Neural crest cell (in vitro differentiated cells): Measurements from ENCODE around the gene CHRNA1. TPM values are rescaled to one million over a fixed set of nuclear protein-coding genes. Genes with fewer than 3 reads are reported as not detected.

Experiments used
- DNase-seq: peaks from one replicate; pipeline ENCODE4 v3.0.0; 2021; ENCODE audit warnings: low read depth, mixed read lengths, low spot score
- H3K27ac Mint-ChIP-seq: one replicate; pipeline ENCODE4 v1.8.0; 2021; ENCODE audit warnings: mild to moderate bottlenecking, mixed read lengths; ENCODE audit not compliant: unreplicated experiment
- H3K27me3 Mint-ChIP-seq: 2 replicates; pipeline ENCODE4 v1.8.0; 2021; ENCODE audit warnings: low read depth, mild to moderate bottlenecking, mixed read lengths
- H3K36me3 Mint-ChIP-seq: 2 replicates; pipeline ENCODE4 v1.8.0; 2021; ENCODE audit warnings: low read depth, mild to moderate bottlenecking, mixed read lengths
- H3K4me1 Mint-ChIP-seq: 2 replicates; pipeline ENCODE4 v1.8.0; 2021; ENCODE audit warnings: mixed read lengths
- H3K4me3 Mint-ChIP-seq: one replicate; pipeline ENCODE4 v1.8.0; 2021; ENCODE audit warnings: mild to moderate bottlenecking, mixed read lengths
- H3K9me3 Mint-ChIP-seq: 2 replicates; pipeline ENCODE4 v1.8.0; 2021; ENCODE audit warnings: mixed read lengths
- total RNA-seq: library from RNA; stranded (reverse); gene quantifications from 2 replicates; pipeline ENCODE4 v1.2.1, GENCODE V29; 2021
- TF ChIP-seq, protein P1 (sequence below): fragments of 200-600 bp; sonication (generic); conservative IDR thresholded peaks from 2 replicates; pipeline ENCODE4 v1.5.0; 2021; ENCODE audit warnings: antibody characterized with exemption, mild to moderate bottlenecking

The CHRNA1 gene
- total RNA-seq, 1 donor from 2014 or later, result not detected

DNA sequence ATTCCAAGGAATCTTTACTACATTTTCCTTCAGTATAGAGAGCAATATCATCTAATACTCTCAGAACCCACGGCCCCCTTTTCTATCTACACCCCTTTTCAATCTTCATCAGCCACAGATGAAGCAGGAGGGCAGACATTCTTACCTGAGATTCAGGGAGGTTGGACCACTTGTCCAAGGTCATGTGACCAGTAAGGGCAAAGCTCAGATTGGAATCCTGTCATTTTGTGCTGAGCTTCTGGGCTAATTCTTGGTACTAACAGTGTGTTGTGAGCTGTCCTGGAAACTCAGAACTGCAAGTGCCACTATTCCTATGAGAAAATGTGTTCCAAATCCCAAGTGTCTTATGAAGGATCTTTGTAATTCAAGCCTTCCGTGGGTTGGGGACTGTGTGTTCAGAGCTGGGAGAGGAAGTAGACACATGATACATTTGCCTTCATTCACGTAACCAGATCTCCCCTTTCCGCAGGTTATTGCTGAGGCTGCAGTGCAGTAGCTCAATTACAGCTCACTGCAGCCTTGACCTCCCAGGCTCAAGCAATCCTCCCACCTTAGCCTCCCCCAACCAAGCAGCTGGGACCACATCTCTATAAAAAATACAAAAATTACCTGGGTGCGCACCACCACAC lies 3.3 kb downstream of the CHRNA1 start:
- Mint-ChIP-seq H3K4me3 (no peak overlapping the region), H3K9me3 (no peaks in the 10 kb centered on the region), H3K27me3 (no peaks in the 10 kb centered on the region), H3K27ac (no peak overlapping the region), H3K4me1 (peaks cover 18% of the 10 kb centered on the region), H3K36me3 (no peaks in the 10 kb centered on the region)
- no peak for DNase-seq
- TF ChIP-seq, protein P1, sequence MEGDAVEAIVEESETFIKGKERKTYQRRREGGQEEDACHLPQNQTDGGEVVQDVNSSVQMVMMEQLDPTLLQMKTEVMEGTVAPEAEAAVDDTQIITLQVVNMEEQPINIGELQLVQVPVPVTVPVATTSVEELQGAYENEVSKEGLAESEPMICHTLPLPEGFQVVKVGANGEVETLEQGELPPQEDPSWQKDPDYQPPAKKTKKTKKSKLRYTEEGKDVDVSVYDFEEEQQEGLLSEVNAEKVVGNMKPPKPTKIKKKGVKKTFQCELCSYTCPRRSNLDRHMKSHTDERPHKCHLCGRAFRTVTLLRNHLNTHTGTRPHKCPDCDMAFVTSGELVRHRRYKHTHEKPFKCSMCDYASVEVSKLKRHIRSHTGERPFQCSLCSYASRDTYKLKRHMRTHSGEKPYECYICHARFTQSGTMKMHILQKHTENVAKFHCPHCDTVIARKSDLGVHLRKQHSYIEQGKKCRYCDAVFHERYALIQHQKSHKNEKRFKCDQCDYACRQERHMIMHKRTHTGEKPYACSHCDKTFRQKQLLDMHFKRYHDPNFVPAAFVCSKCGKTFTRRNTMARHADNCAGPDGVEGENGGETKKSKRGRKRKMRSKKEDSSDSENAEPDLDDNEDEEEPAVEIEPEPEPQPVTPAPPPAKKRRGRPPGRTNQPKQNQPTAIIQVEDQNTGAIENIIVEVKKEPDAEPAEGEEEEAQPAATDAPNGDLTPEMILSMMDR, result no peak

DNA sequence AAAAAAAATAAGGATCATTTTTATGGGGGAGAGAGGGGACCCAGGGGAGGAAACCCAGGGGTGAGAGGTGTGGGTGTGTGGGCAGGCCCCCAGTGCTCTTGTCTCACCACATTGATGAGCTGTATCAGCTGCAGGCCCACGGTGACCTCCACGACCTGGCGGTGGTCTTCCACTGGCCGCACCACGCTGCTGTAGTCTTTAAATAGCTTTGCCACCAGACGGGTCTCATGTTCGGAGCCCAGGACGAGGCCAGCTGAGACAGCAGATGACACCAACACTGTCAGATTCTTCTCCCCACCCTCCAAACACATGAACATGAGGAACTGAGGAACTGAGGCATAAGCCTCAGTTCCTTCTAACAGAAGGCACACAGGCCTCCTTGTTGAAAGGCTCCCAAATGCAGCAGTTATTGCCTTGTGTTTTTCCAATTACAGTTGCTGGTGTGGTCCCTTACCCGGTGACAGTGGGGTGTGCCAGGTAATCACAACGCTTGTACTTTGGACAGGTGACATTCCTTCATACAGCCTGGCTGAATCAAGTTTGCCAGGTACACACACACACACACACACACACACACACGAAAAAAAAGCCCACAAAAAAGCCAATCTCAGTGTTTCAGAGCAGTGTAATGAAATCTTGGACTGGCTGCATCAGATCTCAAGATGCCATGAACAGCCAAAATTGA lies 4.7 kb downstream of the CHRNA1 start:
- TF ChIP-seq, protein P1, result no peak
- Mint-ChIP-seq H3K9me3 (no peaks in the 10 kb centered on the region), H3K4me3 (no peak overlapping the region), H3K36me3 (no peaks in the 10 kb centered on the region), H3K27ac (no peak overlapping the region), H3K27me3 (no peaks in the 10 kb centered on the region), H3K4me1 (peaks cover 18% of the 10 kb centered on the region)
- DNase-seq, result no peak

DNA sequence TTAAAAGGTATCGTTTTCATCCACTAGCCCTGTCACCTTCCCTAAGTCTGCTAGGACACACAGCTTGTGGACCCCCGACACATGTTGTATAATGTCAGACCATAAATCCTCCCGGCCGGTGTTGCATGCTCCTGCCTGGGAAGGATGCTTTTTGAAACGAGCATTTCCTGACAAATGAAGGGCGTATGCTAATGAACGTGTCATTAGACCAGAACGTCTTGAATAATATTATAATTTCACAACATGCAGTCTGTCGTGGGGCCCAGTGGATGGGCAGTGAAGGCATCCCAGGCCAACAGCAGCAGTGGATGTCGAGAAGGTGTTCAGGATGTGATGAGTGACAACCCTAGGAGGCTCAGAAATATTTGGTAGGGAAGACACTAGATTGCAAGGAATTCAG lies 7.5 kb downstream of the CHRNA1 start:
- Mint-ChIP-seq H3K27ac (no peak overlapping the region), H3K4me3 (no peak overlapping the region), H3K4me1 (peaks cover 3% of the 10 kb centered on the region), H3K36me3 (no peaks in the 10 kb centered on the region), H3K9me3 (no peaks in the 10 kb centered on the region), H3K27me3 (no peaks in the 10 kb centered on the region)
- no peak for DNase-seq
- TF ChIP-seq, protein P1, result no peak

DNA sequence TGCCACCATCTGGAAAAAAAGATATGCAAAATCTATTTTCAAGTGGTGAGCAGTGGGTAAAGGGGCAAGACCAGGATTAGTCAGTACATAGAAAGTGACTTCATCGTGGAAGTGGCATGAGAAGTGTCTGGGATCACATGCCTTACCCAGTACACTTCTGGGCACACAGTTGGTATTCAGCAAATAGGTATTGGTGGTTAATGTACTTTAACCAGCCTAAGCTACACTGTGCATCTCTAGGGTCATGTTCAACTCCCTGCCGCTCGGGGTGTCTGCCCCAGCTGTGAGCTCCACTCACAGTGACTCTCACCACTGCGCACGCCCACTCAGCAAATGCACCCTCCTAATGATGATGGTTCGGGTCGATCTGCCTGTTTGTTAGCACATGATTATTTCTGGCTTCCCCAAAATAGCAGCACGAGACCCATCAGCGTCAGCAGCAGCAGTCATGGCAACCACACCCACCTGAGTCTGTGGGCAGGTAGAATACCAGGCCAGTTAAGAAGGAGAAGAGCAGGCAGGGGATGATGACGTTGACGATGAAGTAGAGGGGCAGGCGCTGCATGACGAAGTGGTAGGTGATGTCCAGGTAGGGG lies 11.1 kb downstream of the CHRNA1 start:
- TF ChIP-seq, protein P1, result no peak
- DNase-seq, result no peak
- Mint-ChIP-seq H3K27me3 (no peaks in the 10 kb centered on the region), H3K27ac (no peak overlapping the region), H3K36me3 (no peaks in the 10 kb centered on the region), H3K4me3 (no peak overlapping the region), H3K9me3 (no peaks in the 10 kb centered on the region), H3K4me1 (peaks cover 4% of the 10 kb centered on the region)

DNA sequence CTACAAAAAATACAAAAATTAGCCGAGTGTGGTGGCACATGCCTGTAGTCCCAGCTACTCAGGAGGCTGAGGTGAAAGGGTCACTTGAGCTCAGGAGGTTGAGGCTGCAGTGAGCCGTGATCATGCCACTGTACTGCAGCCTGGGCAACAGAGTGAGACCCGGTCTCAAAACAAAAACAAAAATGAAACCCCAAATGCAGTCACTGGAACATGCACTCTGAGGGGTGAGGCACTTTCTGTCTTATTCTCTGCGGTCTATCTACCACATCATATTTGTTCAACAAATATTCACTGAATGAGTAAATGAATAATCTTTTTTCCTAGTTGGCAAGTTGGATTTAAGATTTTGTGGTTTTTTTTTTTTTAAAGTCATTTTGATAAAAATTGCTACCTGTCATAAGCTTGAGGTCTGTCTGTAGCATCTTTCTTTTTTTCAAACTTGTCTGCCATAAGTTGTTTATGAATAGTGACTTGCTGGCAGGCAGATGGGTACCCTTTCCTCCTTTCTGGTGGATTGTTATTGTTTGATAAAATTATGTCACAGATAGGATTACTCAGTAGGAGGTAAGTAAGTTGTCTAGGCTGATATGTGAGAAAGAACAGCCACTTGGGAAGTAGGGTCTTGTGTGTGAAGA lies 11.8 kb downstream of the CHRNA1 start:
- Mint-ChIP-seq H3K27me3 (no peaks in the 10 kb centered on the region), H3K4me3 (no peak overlapping the region), H3K27ac (no peak overlapping the region), H3K4me1 (peaks cover 4% of the 10 kb centered on the region), H3K36me3 (no peaks in the 10 kb centered on the region), H3K9me3 (no peaks in the 10 kb centered on the region)
- TF ChIP-seq, protein P1, result no peak
- no peak for DNase-seq
